Amniotic epithelial cell (primary cell): ENCODE results near the gene MRPL9.

Experiments
- DNase-seq: peaks from one replicate; pipeline ENCODE4 v3.0.0-alpha.2; 2010; ENCODE audit warnings: low read depth

Gene MRPL9

GRCh38 chr1:151733126-151733525 lies 30.2 kb downstream of the MRPL9 start:
- DNase-seq: no peak

- no peak for DNase-seq
Measured at GRCh38 chr1:151729966-151730291, 33.4 kb downstream of the MRPL9 start.

GRCh38 chr1:151729157-151729965 lies 33.9 kb downstream of the MRPL9 start:
- DNase-seq: no peak

- DNase-seq: peak; percentile 43
Measured at GRCh38 chr1:151728151-151729054, 34.9 kb downstream of the MRPL9 start.

GRCh38 chr1:151723726-151724370 lies 39.4 kb downstream of the MRPL9 start:
- DNase-seq: no peak

GRCh38 chr1:151721788-151722510 lies 41.3 kb downstream of the MRPL9 start:
- peak; percentile 54 for DNase-seq

GRCh38 chr1:151720974-151721787 lies 42.1 kb downstream of the MRPL9 start, which contains the start of gene RIIAD1:
Gene RIIAD1 (plus strand): TSS chr1:151721522. CDS start chr1:151721537, 15 bp downstream.
- no peak for DNase-seq

- peak; percentile 22 for DNase-seq
Measured at GRCh38 chr1:151720554-151720953, 42.7 kb downstream of the MRPL9 start.

- no peak for DNase-seq
Measured at GRCh38 chr1:151720125-151720524, 43.2 kb downstream of the MRPL9 start.

- DNase-seq: no peak
Measured at GRCh38 chr1:151718666-151719065, 44.6 kb downstream of the MRPL9 start.

- DNase-seq: no peak
Measured at GRCh38 chr1:151718011-151718431, 45.3 kb downstream of the MRPL9 start.

GRCh38 chr1:151716771-151717631 lies 46.3 kb downstream of the MRPL9 start, which contains the start of gene CELF3:
Gene CELF3 (minus strand): TSS chr1:151716803. CDS start chr1:151716020, 783 bp downstream.
- peak; percentile 21 for DNase-seq

- no peak for DNase-seq
Measured at GRCh38 chr1:151716405-151716762, 46.9 kb downstream of the MRPL9 start.

- DNase-seq: no peak
Measured at GRCh38 chr1:151715726-151716404, 47.4 kb downstream of the MRPL9 start.

- no peak for DNase-seq
Measured at GRCh38 chr1:151714820-151715725, 48.2 kb downstream of the MRPL9 start.

GRCh38 chr1:151713874-151714273 lies 49.4 kb downstream of the MRPL9 start:
- no peak for DNase-seq

- no peak for DNase-seq
Measured at GRCh38 chr1:151713044-151713443, 50.3 kb downstream of the MRPL9 start.

- no peak for DNase-seq
Measured at GRCh38 chr1:151711951-151712350, 51.3 kb downstream of the MRPL9 start.
